ENCODE data around the gene NTRK1.

DNA sequence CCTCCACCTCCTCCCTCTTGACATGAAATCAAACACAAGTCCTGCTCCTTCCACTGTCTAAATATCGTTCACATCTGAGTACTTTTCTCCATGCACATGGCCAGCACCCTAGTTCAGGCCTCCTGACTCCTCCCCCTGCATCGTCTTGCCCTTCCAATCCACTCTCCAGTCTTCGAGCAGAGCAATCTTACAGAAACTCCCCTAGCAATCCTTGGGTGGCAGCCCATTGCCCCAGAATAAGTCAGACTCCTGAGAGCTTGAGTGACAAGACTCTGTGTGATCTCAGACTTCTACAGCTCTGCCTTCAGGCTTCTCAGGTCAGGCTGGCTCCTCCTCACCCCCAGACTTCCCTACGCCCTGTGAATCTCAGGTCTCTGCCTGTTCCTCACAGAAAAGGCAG lies 49.5 kb upstream of the NTRK1 start:
- TF ChIP-seq EZH2 (IDR thresholded peaks at IDR 0.05; ENCODE audit: insufficient read depth, poor library complexity, severe bottlenecking) (no peak), EZH2phosphoT487 (IDR thresholded peaks at IDR 0.05; ENCODE audit: insufficient read depth, low read depth) (no peak)
